ENCODE measurements around the gene GRM7. TPM values are rescaled to one million over a fixed set of nuclear protein-coding genes. Genes with fewer than 3 reads are reported as not detected.

Gene GRM7
- total and polyA plus RNA-seq, 4 donors: 0.08 to 0.33 TPM; not detected in 2

GRCh38 chr3:7106635-7107034 is 245.7 kb downstream of the GRM7 start (continued):
- no peak for TF ChIP-seq REST (IDR thresholded peaks at IDR 0.05)

GRCh38 chr3:7112523-7113056 is 251.7 kb downstream of the GRM7 start:
- H3K9ac ChIP-seq (ENCODE audit: low read depth in 1 of 2, low read length in 2 of 2): no peak overlapping the region
- H3K9me3 ChIP-seq (ENCODE audit: control insufficient read depth in 4 of 4, low read length in 3 of 4): no peaks in the 10 kb centered on the region
- no peaks in the 10 kb centered on the region for H3K4me1 ChIP-seq (ENCODE audit: control insufficient read depth in 4 of 4, insufficient read depth in 4 of 4, low read length in 3 of 4)
- H3K27ac ChIP-seq (ENCODE audit: low read depth in 1 of 2, low read length in 2 of 2): no peak overlapping the region
- no peak for TF ChIP-seq EGR1 (IDR thresholded peaks at IDR 0.05; ENCODE audit: low read depth in 2 of 2)
- TF ChIP-seq GABPA (IDR thresholded peaks at IDR 0.05 in 1 of 2, conservative IDR thresholded peaks at IDR 0.05 in 1 of 2): no peak
- TF ChIP-seq REST (IDR thresholded peaks at IDR 0.05): no peak
- no peak for TF ChIP-seq JUND (IDR thresholded peaks at IDR 0.05)
- no peak for TF ChIP-seq TAF1 (conservative IDR thresholded peaks at IDR 0.05)
- no peak for TF ChIP-seq CTCF (IDR thresholded peaks at IDR 0.05; ENCODE audit: low read depth, low read length, missing input control)
- no peak for TF ChIP-seq MAX (IDR thresholded peaks at IDR 0.05)
- TF ChIP-seq RAD21 (IDR thresholded peaks at IDR 0.05): no peak
- TF ChIP-seq RXRA (IDR thresholded peaks at IDR 0.05): no peak
- TF ChIP-seq NR2F2 (IDR thresholded peaks at IDR 0.05): no peak
- no peak for TF ChIP-seq HNF4A (conservative IDR thresholded peaks at IDR 0.05)
- TF ChIP-seq FOXA2 (IDR thresholded peaks at IDR 0.05): no peak
- TF ChIP-seq ATF3 (IDR thresholded peaks at IDR 0.05): no peak
- TF ChIP-seq HNF4G (IDR thresholded peaks at IDR 0.05): no peak
- no peaks in the 10 kb centered on the region for H3K36me3 ChIP-seq (ENCODE audit: control insufficient read depth in 4 of 4, insufficient read depth in 3 of 4, low read depth in 1 of 4, low read length in 3 of 4)
- no peak overlapping the region for H3K4me3 ChIP-seq (ENCODE audit: low read depth in 1 of 3, low read length in 3 of 3)
- WGBS: 53% methylated on average over 1 of the region's 1 CpG
- no peaks in the 10 kb centered on the region for H3K27me3 ChIP-seq (ENCODE audit: control insufficient read depth in 4 of 4, insufficient read depth in 4 of 4, low read length in 3 of 4)
- DNase-seq (ENCODE audit: low spot score): no peak

Data from liver (tissue), 9 donors.